RWPE2 (cell line): ENCODE results near the gene KRT3.

Experiments
- ATAC-seq: fragments of 200-7000 bp; cut with Tn5 transposase; 3 replicates; pipeline ENCODE4 v1.9.1; 2021; ENCODE audit warnings: low read depth
- DNase-seq: peaks from one replicate; pipeline ENCODE4 v3.0.0-alpha.2; 2020; ENCODE audit warnings: low spot score
- H3K27ac ChIP-seq: fragments of 450-650 bp; 2 replicates; pipeline ENCODE4 v1.5.1; 2017; ENCODE audit warnings: mild to moderate bottlenecking; ENCODE audit not compliant: poor library complexity, severe bottlenecking
- H3K27me3 ChIP-seq: fragments of 250-450 bp; sonication (Bioruptor Pico); 2 replicates; pipeline ENCODE4 v1.5.1; 2021; ENCODE audit warnings: mild to moderate bottlenecking, moderate library complexity; ENCODE audit not compliant: insufficient read depth, poor library complexity, severe bottlenecking
- H3K36me3 ChIP-seq: fragments of 250-450 bp; sonication (Bioruptor Pico); 2 replicates; pipeline ENCODE4 v1.5.1; 2020; ENCODE audit warnings: low read depth, mild to moderate bottlenecking, moderate library complexity
- H3K4me1 ChIP-seq: fragments of 250-450 bp; sonication (Bioruptor Pico); 2 replicates; pipeline ENCODE4 v1.5.1; 2021; ENCODE audit warnings: mild to moderate bottlenecking, moderate library complexity; ENCODE audit not compliant: insufficient read depth, poor library complexity, severe bottlenecking
- H3K4me3 ChIP-seq: fragments of 250-450 bp; sonication (Bioruptor Pico); 2 replicates; pipeline ENCODE4 v1.5.1; 2021; ENCODE audit warnings: mild to moderate bottlenecking, moderate library complexity; ENCODE audit not compliant: severe bottlenecking
- H3K9me3 ChIP-seq: fragments of 250-450 bp; sonication (Bioruptor Pico); 2 replicates; pipeline ENCODE4 v1.5.1; 2021; ENCODE audit warnings: mild to moderate bottlenecking, moderate library complexity; ENCODE audit not compliant: severe bottlenecking
- TF ChIP-seq, protein P1 (sequence below): fragments of 450-650 bp; IDR thresholded peaks from one replicate; pipeline ENCODE4 v1.5.1; 2017; ENCODE audit warnings: mild to moderate bottlenecking, moderate library complexity; ENCODE audit not compliant: poor library complexity, severe bottlenecking

KRT3 gene

GRCh38 chr12:52776435-52776834 is 19.5 kb downstream of the KRT3 start:
- H3K9me3 ChIP-seq, result no peaks in the 10 kb centered on the region
- TF ChIP-seq, protein P1, sequence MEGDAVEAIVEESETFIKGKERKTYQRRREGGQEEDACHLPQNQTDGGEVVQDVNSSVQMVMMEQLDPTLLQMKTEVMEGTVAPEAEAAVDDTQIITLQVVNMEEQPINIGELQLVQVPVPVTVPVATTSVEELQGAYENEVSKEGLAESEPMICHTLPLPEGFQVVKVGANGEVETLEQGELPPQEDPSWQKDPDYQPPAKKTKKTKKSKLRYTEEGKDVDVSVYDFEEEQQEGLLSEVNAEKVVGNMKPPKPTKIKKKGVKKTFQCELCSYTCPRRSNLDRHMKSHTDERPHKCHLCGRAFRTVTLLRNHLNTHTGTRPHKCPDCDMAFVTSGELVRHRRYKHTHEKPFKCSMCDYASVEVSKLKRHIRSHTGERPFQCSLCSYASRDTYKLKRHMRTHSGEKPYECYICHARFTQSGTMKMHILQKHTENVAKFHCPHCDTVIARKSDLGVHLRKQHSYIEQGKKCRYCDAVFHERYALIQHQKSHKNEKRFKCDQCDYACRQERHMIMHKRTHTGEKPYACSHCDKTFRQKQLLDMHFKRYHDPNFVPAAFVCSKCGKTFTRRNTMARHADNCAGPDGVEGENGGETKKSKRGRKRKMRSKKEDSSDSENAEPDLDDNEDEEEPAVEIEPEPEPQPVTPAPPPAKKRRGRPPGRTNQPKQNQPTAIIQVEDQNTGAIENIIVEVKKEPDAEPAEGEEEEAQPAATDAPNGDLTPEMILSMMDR, result no peak
- ATAC-seq, result no peak

DNA sequence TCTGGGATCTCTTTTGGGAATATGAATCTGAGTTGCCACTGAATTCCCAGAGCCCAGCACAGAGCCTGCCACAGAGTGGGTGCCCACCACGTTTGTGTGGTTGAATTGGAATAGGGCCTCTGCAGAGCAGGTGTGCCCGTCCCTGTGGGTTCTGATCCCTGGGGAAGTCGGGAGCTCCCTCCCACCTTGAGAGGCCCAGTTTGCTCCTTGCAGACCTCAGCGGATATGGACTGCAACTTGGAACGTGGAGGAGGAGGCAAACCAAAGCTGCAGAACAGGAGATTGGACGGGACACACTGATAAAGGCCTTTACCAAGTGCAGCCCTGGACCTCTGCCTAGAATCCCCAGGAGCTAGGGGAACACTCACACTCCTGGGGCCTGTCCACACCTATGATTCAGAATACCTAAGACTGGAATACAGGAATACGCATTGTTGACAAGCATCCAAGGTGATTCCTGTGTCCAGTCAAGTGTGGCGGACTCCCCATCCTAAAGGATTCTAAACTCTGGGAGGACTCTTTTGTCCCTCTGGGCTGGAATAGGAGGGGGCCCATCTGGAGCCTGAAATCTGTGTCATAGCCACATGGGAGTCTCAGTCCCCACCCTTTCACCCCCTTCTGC is 21.2 kb downstream of the KRT3 start:
- no peak overlapping the region for H3K4me3 ChIP-seq
- no peaks in the 10 kb centered on the region for H3K4me1 ChIP-seq
- H3K9me3 ChIP-seq, result no peaks in the 10 kb centered on the region
- no peaks in the 10 kb centered on the region for H3K36me3 ChIP-seq
- DNase-seq (no peak), ATAC-seq (no peak)
- no peak overlapping the region for H3K27ac ChIP-seq
- peaks cover 8% of the 10 kb centered on the region for H3K27me3 ChIP-seq
- TF ChIP-seq, protein P1, result no peak

More at GRCh38 chr12:52776435-52776834, 19.5 kb downstream of the KRT3 start:
- Histone ChIP-seq H3K27ac (no peak overlapping the region), H3K4me3 (no peak overlapping the region), H3K4me1 (no peaks in the 10 kb centered on the region), H3K36me3 (no peaks in the 10 kb centered on the region), H3K27me3 (peaks cover 8% of the 10 kb centered on the region)
- no peak for DNase-seq

- H3K4me3 ChIP-seq, result no peak overlapping the region
- H3K36me3 ChIP-seq, result no peaks in the 10 kb centered on the region
- ATAC-seq, result no peak
- TF ChIP-seq, protein P1, result no peak
- no peak for DNase-seq
- no peak overlapping the region for H3K27ac ChIP-seq
- H3K9me3 ChIP-seq, result no peaks in the 10 kb centered on the region
- H3K4me1 ChIP-seq, result no peaks in the 10 kb centered on the region
- H3K27me3 ChIP-seq, result peaks cover 8% of the 10 kb centered on the region
Observed at GRCh38 chr12:52772772-52773171, 23.1 kb downstream of the KRT3 start.

GRCh38 chr12:52772188-52772587 is 23.7 kb downstream of the KRT3 start:
- Histone ChIP-seq H3K9me3 (no peaks in the 10 kb centered on the region), H3K36me3 (no peaks in the 10 kb centered on the region), H3K27ac (no peak overlapping the region), H3K4me3 (no peak overlapping the region), H3K27me3 (peaks cover 8% of the 10 kb centered on the region), H3K4me1 (no peaks in the 10 kb centered on the region)
- TF ChIP-seq, protein P1, result no peak
- ATAC-seq, result no peak
- DNase-seq, result no peak

GRCh38 chr12:52771505-52771904 is 24.4 kb downstream of the KRT3 start:
- Histone ChIP-seq H3K27me3 (peaks cover 8% of the 10 kb centered on the region), H3K4me3 (no peak overlapping the region), H3K36me3 (no peaks in the 10 kb centered on the region), H3K4me1 (no peaks in the 10 kb centered on the region), H3K27ac (no peak overlapping the region), H3K9me3 (no peaks in the 10 kb centered on the region)
- ATAC-seq, result no peak
- TF ChIP-seq, protein P1, result no peak
- DNase-seq, result no peak
